GM20000 (cell line): ENCODE data around the gene TWIST1.

Experiments used
- DNase-seq: peaks from one replicate; pipeline ENCODE4 v3.0.0; 2012; ENCODE audit warnings: low spot score
- CTCF ChIP-seq: IDR thresholded peaks from 2 replicates; pipeline ENCODE4 v1.5.1; 2012; ENCODE audit warnings: mild to moderate bottlenecking, control low read depth; ENCODE audit errors: extremely low read depth, missing control alignments

The TWIST1 gene

GRCh38 chr7:19099924-19100323 lies 17.5 kb downstream of the TWIST1 start:
- TF ChIP-seq CTCF = no peak
- DNase-seq = no peak

DNA sequence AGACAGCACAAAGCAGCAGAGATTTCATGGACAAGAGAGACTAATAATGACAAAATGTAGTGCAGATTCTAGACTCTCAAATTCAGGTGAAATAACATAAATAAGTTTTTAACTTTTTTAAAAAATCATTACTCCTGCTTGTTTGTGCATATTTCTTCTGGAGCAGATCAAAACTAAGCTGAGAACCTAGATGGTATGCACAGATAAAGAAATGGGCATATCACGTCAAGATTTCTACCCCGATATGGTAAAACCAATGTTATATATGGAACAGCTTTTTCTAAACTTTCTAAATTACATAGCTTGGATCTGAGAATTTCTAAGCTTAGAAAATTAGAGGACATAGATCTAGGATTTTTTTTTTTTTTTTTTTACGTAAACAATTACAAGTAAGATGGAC lies 18.2 kb downstream of the TWIST1 start:
- TF ChIP-seq CTCF = no peak
- no peak for DNase-seq

GRCh38 chr7:19098510-19098909 lies 18.9 kb downstream of the TWIST1 start:
- no peak for DNase-seq
- no peak for TF ChIP-seq CTCF

GRCh38 chr7:19097165-19098055 lies 20.0 kb downstream of the TWIST1 start:
- DNase-seq = no peak
- no peak for TF ChIP-seq CTCF

GRCh38 chr7:19095353-19095860 lies 22.0 kb downstream of the TWIST1 start:
- TF ChIP-seq CTCF = no peak
- no peak for DNase-seq

DNA sequence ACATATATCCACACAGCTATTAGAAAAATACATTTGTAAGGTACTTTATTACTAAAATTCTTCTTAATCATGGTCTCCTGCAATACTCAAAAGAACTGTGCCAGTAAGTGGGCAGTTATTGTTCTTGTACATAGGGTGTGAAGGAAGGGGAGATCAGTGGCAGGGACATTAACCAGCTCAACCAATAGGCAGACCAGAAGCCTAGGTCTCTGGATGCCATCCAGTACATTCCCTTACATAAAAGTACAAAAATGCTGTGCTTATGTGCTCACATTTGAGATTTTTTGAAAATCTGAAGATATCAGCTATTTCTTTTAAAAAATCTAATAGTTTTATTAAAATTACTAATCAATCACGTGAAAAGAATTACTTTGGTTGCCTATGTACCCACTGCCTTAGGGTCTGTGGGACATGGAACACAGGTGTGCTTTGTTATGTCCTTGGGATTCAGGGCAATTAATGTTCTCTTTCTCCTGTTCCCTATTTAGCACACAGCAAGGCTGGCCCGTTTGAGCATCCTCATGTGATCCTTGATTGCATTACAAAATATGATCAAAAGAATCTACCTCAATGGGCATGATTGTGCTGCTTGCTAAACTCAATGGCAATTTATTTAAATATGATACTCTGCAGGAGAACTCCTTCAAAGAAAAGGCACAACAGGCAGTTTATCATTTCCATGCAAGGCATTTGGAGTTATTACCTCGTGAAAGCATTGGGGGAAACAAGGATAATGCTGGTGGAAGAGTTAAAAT lies 22.7 kb downstream of the TWIST1 start:
- TF ChIP-seq CTCF = no peak
- DNase-seq = no peak

DNA sequence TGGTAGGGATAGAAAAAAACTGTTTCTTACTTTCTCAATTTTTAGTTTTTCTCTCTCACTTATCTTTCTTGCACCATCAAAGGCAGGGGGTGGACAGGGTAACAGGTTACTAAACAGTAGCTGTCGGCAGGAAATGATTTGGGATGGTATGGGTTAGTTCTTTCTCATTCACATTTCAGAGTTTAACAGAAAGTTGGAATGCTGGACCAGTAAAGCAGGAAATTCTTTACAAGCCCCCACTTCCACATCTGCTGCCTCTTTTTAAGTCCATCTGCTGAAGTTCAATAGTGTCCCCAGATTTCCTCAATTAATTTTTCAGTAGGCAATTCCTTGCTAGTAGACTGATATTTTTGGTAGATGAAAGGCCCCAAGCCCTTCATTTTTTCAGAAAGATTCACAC lies 23.3 kb downstream of the TWIST1 start:
- no peak for TF ChIP-seq CTCF
- DNase-seq = no peak
